HG02973 (cell line): ENCODE data around the gene PRRX2.
"Not testable (repeated sequence)": the region's sequence is repeated elsewhere in the genome, so short reads cannot be mapped to it uniquely, and the experiment has no call there.

Experiments
- ATAC-seq: cut with Tn5 transposase; IDR thresholded peaks from one replicate; pipeline ENCODE4 v1.9.1; 2021; ENCODE audit warnings: moderate library complexity; ENCODE audit not compliant: unreplicated experiment

Gene PRRX2

DNA sequence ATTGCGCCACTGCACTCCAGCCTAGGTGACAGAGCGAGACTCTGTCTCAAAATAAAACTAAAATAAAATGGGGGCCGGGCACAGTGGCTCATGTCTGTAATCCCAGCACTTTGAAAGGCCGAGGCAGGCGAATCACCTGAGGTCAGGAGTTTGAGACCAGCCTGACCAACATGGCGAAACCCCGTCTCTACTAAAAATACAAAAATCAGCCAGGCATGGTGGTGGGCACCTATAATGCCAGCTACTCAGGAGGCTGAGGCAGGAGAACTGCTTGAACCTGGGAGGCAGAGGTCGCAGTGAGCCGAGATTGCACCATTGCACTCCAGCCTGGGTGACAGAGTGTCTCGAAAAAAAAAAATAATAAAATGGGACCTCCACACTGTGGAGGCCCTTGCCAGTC is 29.1 kb upstream of the PRRX2 start:
- ATAC-seq, result not testable (repeated sequence)

DNA sequence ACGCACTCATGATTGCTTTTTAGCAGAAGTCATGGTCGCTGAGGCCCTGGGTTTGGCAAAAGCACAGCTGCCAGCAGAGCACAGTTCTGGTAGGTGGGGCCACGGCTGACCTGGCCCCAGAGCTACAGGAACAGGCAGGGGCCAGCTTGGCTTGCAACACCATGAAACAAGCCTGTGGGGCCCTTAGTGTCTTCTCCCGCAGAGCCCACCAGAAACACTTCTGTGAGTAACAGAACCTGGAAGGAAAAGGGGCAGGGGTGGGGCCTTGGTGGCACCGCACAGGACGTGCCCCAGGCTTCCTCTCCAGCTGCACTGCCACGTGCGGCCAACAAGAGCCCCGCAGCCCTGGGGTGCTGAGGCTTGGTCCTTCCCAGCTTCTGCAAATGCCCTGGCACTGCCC is 28.3 kb upstream of the PRRX2 start:
- no peak for ATAC-seq

DNA sequence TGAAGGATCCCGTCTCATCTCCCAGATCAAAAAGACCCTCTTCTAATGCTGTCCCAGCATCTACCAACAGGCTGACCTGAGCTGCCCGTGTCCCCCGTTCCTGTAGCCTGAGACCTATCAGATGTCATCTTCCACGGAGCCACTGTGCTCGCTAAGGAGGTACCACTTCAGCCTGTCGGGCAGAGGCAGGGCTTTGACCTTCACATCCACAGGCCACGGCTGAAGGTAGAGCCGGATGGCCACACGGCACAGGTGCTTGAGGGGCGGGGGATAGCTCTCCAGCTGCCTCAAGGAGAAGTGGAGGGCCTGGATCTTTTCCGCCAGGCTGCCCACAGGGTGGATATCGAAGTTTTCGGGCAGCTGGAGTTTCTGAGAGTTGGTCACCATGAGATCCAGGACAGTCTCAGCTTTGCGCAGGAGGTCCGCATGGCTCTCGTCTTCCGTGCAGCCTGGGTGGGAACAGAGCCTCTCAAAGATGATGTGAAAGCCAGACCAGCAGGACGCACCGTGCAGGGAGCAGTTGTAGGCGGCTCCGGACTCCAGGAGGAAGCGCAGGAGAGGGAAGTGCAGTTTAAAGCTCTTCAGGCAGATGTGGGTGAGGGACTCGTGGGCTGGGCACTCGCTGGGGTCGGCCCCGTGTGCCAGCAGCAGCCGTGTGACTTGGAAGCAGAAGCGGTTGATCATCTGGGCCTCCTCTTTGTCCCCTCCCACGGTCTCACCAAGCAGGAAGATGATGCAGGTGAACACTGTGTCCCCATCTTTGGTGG is 27.6 kb upstream of the PRRX2 start:
- ATAC-seq, result no peak

DNA sequence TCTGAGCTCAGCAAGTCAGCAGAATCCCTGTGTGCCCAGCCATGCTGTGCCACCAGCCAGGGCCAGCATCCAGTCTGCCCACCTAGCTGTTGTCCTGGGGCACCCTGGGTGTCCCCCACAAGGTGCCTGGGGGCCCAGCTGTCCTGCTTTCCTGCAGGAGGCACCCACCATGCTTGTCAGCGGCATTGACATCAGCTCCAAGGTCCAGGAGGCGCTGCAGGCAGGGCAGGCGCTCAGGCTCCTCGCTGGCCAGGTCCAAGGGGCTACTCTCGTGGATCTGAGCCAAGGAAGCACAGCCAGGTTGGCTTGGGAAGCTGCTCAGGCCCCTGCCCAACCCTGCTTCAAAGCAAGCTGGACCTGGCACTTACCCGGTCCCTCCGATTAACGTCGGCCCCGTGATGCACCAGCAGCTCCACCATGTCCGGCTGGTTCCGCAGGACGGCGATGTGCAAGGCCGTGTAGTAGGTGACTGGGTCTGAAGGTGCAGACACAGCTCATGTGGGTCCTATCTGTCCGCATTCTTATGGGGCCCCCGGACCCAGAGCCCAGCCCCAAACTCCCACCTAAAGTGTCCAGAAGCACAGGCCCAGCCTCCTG is 26.3 kb upstream of the PRRX2 start:
- no peak for ATAC-seq

DNA sequence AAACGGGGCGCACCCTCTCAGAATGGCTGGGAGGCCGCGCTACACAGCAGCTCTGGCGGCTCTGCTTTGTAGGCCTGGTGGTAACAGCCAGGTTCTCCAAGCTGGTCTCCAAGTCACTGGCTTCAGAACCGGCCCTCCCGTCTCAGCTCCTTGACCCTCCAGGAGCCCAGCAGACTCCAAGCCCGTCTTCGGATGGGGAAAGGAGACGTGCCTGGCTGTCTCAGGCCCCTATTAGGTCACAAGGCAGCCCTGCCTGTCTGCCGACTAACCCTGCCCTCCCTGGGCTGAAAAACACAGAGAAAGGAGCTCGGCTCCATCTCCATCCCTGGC is 25.7 kb upstream of the PRRX2 start:
- ATAC-seq, result no peak

DNA sequence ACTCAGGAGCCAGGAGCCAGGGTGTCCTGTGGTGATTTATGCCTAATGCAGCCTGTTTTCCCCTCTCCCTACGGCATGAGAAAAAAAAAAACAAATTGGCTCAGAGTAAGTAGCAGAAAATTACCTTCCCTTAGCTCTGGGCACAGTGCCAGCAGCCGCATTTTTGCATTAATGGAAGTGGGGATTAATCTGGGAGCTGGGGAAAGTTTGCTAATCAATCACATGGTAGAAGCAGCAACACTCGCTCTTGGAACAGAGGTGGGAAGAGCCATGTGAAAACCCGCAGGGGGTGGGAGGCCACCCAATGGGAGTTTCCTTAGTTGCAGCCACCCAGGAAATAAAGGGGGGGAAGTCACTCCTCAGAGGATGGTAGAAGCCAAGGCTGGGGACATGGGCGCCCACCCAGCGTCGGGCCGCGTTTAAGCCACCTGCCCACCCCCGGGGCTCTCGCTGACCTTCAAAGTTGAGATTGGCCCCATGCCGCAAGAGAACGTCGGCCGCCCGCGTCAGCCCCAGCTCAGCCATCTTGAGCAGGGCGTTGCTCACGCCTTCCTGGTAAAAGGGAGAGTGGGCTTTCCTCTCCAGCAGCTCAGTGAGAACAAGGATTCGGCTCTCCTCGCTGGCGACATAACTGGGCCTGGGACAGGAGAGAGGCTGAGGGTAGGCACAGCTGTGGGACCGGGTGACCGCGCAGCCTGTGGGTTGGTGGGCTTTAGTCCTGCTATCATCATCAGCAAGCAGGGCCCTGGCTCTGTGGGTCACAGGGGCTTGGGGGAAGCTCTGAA is 25.2 kb upstream of the PRRX2 start:
- ATAC-seq, result no peak

DNA sequence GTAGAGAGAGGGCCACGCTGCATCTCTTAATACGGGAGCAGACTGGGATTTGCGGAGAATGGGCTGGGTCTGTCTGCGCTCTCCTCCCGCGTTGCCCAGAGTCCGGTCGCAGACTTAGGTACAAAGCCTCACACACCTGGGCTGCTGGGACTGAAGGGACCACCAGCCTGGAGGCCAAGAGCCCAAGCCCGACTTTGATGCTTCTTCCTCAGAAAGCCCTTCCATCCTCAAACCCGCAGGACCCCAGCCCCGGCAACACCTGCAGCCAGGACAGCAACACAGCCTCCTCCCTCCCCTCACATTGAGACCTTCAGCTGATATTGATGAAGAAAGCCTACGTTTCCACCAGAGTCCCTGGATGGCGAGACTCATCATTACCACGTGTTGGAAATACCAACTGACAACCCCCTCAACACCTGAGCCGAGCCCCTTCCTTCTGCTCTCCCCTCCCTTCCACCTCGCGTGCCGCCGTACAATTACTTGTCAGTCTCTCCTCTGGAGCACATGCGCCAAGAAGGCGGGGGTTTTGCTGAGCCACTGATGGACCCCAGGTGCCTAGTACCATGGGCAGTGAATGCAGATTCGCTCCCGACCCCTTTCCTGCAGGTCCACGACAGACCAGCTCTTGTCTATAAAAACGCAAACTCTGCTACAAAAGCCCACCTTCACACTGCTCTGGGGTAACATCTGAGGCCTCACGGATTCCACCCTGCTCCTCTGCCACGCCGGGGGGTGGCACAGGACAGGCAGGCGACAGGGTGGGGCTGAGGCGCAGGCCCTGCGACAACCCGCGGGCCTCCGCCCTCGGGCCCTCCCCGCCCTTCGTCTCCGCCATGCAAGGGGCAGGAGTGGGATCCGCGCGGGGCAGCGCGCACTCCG is 24.3 kb upstream of the PRRX2 start:
- peak; percentile 9 for ATAC-seq

DNA sequence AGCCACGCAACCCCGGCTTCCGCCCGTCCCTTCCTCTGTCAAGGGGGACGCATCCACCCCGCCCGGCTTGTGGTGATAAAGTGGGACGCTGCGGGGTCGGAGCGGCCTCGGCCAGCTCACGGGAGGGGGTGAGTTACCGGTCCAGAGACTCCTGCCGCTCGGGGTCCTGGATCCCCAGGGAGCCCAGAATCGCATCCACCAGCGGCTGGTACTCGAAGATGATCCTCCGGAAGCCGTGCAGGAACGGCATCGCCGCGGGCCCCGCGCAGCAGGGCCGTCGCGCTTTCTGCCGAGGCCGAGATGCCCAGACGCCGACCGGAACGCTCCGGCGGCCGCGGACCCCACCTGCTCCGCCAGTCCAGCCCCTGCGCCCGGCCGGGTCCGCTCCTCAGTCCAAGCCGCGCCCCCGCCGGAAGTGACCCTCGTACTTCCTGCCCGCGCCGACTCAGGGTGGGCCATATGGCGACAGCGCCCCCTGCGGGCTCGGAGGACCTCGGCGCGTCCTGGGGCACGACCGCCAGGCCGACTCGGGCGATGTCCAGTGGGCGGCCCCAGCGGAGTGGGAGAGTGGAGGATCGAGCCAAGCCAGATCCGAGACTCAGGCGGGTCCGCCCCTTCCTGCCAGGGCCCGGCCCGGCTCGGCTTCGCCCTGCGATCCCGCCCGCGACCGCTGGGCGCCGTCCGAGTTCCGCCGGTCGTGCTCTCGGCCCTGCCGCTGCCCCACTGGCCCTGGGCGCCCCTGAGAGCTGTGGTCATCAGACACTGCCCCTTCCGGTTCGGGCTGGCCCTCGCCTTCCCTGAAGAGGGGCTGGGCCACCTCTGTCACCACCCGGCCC is 23.5 kb upstream of the PRRX2 start, which contains the start of gene ASB6:
TSS of gene ASB6 (minus strand) at position 402 of the 836 bp plus-strand sequence. CDS start at position 250, 152 bp downstream.
- ATAC-seq, result peak; percentile 82

DNA sequence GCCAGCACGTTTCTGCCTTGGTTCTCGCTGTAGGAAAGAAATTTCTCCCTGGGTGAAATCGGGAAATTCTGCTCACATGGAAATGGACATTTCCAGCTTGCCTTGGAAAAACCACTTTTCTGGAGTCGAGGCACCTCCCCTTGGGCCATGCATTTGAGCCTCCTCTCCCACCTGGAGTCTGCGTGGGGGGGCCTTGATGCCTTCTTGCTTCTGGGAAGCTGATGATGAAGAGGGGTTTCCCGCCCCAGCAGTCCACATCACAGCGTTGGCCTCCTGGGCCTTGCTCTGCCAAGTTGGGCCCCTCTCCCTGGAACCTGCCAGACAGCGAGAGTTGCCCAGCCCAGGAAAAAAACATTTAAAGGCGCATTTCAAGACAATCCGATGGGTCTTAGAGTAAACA is 21.7 kb upstream of the PRRX2 start:
- no peak for ATAC-seq

DNA sequence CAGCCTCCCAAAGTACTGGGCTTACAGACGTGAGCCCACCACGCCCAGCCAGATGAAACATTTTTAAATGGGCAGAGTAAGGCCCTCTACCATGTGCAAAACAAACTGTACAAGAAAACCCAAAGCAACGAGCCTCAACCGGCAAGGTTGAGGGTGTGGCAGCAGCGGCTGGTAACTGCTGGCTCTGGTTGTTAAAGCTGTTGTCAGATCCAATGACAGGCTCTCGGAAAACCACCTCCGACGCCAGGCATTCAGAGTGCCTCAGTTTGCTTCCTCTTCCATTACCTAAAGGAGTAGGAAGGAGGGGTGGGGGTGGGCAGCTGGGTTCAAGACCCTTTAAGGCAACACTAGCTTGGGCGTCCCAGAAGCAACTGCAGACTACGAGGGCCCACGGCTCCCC is 21.1 kb upstream of the PRRX2 start:
- ATAC-seq, result no peak

DNA sequence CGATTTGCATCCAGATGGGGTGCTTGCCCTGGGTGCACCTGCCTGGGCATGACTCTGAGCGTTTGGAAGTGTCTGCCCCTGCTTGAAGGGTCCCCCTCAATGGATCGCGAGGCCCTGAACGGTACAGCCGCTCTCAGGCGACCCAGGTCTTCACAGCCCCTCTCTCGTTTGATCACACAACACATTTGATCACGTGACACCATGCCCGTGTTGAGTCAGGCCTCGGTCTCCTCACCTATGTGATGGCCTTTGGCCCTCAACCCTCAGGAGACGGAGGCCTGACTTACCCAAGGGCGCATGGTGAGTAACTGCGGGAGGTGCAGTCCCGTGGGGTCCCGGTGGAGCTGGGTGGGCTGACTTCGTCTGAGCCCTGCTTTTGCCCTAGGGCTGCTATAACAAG is 20.5 kb upstream of the PRRX2 start:
- ATAC-seq, result no peak

DNA sequence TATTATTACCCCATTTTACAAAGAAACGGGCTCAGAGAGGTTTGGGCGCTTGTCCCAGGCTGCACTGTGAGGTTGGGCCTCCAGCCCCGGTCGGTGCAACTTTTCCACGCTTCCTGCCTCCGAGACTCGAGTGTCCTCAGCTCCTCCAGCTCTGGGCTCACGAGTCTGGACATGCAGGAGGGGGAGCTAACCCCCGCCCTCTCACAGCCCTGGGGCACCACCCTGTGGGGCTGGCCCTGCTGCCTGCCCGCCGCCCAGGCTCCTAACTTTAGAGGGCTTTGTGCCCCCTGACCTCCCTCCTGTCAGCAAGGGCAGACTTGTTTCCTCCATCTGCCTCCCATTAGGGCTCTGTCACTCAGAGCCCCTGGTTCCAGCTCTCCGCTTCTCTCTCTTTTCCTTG is 19.2 kb upstream of the PRRX2 start:
- ATAC-seq, result no peak

DNA sequence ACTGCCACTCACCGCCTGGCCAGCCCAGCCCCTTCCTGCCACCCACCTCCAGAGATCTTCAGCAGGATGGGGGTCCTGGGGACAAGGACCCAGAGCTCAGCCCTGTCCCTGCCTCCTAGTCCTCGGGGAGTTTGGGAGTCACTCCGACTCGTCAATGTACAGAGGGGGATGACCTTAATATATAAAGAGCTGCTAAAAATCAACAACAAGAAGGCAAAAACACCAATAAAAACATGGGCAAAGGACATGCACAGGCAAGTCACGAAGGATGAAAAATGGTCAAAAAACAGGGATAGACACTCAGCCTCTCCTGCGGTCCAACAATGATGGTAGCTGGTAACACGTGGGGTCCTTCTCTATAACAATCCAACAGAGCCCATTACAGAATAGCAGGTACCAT is 18.8 kb upstream of the PRRX2 start:
- no peak for ATAC-seq

DNA sequence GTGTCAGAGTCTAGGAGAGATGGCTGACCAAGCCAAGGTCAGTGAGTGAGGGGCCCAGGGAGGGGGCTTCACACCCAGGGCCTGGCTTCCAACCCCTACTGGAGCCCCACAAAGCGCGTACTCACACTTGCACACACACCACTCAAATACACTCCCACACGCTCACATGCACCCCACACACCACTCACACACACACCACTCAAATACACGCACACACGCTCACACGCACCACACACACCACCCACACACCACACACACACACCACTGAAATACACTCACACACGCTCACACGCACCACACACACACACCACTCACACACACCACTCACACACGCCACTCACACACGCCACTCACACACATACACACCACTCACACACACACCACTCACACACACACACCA is 17.8 kb upstream of the PRRX2 start:
- ATAC-seq, result no peak

DNA sequence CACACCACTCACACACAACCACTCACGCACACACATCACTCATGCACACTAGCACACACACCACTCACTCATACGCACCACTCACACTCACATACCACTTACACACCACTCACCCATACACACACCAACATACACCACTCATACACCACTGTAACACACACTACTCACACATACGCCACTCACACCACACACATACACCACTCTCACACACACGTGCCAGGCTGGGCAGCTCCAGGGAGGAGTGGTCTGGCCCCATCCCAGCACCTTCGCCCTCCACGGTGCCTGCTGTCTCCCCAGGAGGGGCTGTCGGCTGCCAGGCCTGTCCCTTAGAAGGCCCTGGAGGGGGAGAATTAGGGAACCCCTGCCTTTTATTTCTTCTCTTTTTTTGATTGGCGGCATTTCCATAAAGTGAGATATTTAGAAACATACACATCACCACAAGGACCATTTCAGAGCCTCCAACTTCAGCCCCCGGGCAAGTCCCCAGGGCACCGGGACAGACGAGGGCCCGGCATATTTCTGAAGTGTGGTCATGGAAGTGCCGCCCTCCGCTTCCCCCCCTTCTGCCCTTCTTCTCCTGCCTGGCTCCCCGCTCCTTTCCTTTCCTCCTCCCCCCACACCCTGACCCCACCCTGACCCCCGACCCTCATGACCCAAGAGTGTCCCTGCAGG is 17.2 kb upstream of the PRRX2 start:
- ATAC-seq, result no peak

DNA sequence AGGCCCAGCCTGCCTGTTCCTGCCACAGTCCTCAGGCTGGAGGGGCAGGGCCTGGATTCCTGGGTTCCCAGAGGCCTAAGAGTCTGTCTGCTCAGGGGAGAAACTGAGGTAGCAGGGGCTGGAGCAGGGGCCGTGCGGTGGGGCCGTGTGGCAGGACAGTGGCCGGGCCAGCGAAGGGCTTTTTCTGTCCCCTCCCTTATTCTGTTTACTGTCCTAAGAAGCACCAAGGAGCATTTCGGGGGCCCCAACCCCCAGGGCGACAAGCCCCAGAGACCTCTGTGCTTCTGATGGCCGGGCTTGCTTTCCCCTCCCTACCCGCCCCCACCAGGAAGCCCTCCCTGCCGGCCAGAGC is 16.7 kb upstream of the PRRX2 start:
- no peak for ATAC-seq

DNA sequence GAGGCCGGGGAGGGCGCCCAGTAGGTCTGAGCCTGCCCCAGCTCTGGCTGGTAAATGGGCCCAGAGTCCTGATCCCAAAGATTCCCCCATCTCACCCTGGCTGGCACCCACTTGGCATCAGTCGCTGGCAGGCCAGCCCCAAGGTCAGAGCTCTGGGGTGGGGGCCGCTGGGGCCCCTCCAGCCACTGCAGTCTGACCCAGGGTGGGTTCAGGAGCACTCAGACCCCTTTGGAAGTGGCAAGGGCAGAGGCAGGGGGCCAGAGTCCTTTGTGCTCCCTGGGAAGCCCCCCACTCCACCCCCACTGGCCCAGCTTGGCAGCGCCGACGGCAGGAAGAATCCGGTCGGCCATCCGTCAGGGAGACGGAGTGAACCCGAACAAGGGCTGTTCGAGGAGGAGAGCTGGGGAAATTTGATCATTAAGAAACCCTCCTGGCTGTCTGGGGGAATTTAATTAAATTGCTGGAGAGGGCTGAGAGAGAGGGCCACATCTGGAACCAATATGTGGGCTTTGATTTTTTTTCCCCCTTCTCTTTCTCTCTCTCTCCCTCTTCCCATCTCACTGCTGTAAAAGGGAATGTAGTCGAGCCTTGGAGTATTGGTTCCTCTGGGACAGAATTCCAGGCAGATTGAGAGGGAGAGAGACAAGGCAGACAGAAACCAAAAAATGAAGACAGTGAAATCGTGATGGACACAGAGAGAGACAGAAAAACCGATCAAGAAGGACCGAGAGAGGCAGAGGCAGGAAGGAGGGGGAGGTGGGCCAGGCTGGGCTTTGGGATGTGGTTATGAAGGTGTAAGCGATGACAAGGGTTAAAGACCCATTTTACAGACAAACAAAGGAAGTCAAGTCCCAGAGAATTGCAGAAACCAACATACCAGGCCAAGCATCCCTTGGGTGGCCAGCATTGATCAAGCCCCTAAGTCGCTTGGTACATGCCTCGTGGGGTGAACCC is 15.4 kb upstream of the PRRX2 start:
- no peak for ATAC-seq

DNA sequence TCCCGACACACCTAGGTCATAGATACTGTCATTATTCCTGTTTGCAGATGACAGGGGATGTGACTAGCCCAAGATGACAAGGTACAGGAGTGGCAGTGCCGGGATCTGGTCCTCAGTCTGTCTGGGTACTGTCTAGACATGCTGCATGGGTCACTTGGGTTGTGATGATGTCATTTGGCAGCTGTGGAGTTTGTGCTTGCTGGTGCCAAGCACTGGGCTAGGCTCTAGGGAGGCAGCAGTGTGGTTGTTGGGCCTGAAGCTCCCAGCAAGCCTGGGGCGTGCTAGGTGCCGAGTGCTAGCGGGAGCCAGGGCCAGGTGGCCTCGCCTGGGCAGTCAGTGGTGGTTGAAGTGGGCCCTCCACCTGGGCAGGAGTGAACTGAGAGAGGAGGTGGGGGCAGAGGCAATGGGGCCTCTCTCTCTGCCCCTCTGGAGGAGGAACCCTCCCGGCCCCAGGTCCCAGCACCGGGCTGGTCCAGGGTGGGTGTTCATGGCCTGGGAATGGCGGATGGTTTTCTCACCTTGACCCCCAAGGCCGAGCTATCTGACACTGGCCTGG is 14.7 kb upstream of the PRRX2 start:
- no peak for ATAC-seq
